GM23338 (cell line): ENCODE measurements around the gene CLEC1B. TPM values are rescaled to one million over a fixed set of nuclear protein-coding genes. Genes with fewer than 3 reads are reported as not detected.

Source experiments
- ATAC-seq: fragments of 200-7000 bp; cut with Tn5 transposase; 3 replicates; pipeline ENCODE4 v1.9.1; 2020
- DNase-seq: peaks from one replicate; pipeline ENCODE4 v3.0.0-alpha.2; 2015; ENCODE audit warnings: low spot score
- H2AFZ ChIP-seq: fragments of 200-600 bp; sonication (generic); 2 replicates; pipeline ENCODE4 v1.8.0; 2016; ENCODE audit warnings: antibody characterized with exemption, mild to moderate bottlenecking, moderate library complexity
- H3F3A ChIP-seq: fragments of 200-600 bp; sonication (generic); replicated peaks from 2 replicates; pipeline ENCODE4 v1.8.0; 2017; ENCODE audit warnings: antibody characterized with exemption, mixed run types, low read depth
- H3K27ac ChIP-seq: fragments of 200-600 bp; sonication (generic); 2 replicates; pipeline ENCODE4 v1.6.1; 2016; ENCODE audit warnings: low read depth
- H3K27me3 ChIP-seq: fragments of 200-600 bp; sonication (generic); 2 replicates; pipeline ENCODE4 v1.8.0; 2016; ENCODE audit warnings: mild to moderate bottlenecking, mixed run types, moderate library complexity; ENCODE audit not compliant: insufficient read depth
- H3K36me3 ChIP-seq: fragments of 200-600 bp; sonication (generic); 2 replicates; pipeline ENCODE4 v1.8.0; 2016; ENCODE audit warnings: mild to moderate bottlenecking; ENCODE audit not compliant: insufficient read depth
- H3K4me1 ChIP-seq: fragments of 200-600 bp; sonication (generic); 2 replicates; pipeline ENCODE4 v1.8.0; 2016; ENCODE audit warnings: mild to moderate bottlenecking, moderate library complexity; ENCODE audit not compliant: insufficient read depth
- H3K4me2 ChIP-seq: fragments of 200-600 bp; sonication (generic); 2 replicates; pipeline ENCODE4 v1.7.1; 2017; ENCODE audit warnings: mixed run types
- H3K4me3 ChIP-seq: fragments of 200-600 bp; sonication (generic); 2 replicates; pipeline ENCODE4 v1.6.1; 2016; ENCODE audit warnings: mixed run types
- H3K79me2 ChIP-seq: fragments of 200-600 bp; sonication (generic); replicated peaks from 2 replicates; pipeline ENCODE4 v1.8.0; 2017; ENCODE audit warnings: mild to moderate bottlenecking; ENCODE audit not compliant: insufficient read depth
- H3K9me2 ChIP-seq: fragments of 200-600 bp; sonication (generic); 2 replicates; pipeline ENCODE4 v1.8.0; 2017; ENCODE audit not compliant: insufficient read depth
- H4K20me1 ChIP-seq: fragments of 200-600 bp; sonication (generic); replicated peaks from 2 replicates; pipeline ENCODE4 v1.8.0; 2017; ENCODE audit warnings: mild to moderate bottlenecking; ENCODE audit not compliant: insufficient read depth
- H3K27ac Mint-ChIP-seq: 2 replicates; pipeline ENCODE4 v1.8.0; 2020; ENCODE audit warnings: inconsistent platforms, mild to moderate bottlenecking, moderate library complexity, mixed read lengths
- H3K27me3 Mint-ChIP-seq: 3 replicates; pipeline ENCODE4 v1.8.0; 2022; ENCODE audit warnings: low read depth, mild to moderate bottlenecking, moderate library complexity, mixed read lengths, inconsistent platforms; ENCODE audit not compliant: insufficient read depth, poor library complexity
- H3K36me3 Mint-ChIP-seq: 3 replicates; pipeline ENCODE4 v1.8.0; 2021; ENCODE audit warnings: low read depth, mild to moderate bottlenecking, inconsistent platforms, moderate library complexity, mixed read lengths
- H3K4me1 Mint-ChIP-seq: 3 replicates; pipeline ENCODE4 v1.8.0; 2020; ENCODE audit warnings: mild to moderate bottlenecking, inconsistent platforms, mixed read lengths
- H3K4me3 Mint-ChIP-seq: 3 replicates; pipeline ENCODE4 v1.8.0; 2021; ENCODE audit warnings: moderate library complexity, mild to moderate bottlenecking, inconsistent platforms, mixed read lengths
- H3K9me3 Mint-ChIP-seq: 3 replicates; pipeline ENCODE4 v1.8.0; 2020; ENCODE audit warnings: moderate library complexity, mild to moderate bottlenecking, inconsistent platforms, mixed read lengths
- CREB1 ChIP-seq: fragments of 250-450 bp; sonication (Bioruptor Pico); IDR thresholded peaks from 2 replicates; pipeline ENCODE4 v1.5.0; 2020; ENCODE audit warnings: low read depth, mild to moderate bottlenecking, moderate library complexity
- CTCF ChIP-seq, 2 experiments: fragments of 200-600 bp in 1 of 2; sonication (generic) in 1 of 2; conservative IDR thresholded peaks; 2 replicates each; pipeline versions ENCODE4 v1.5.1 to v1.6.1; 2016 to 2017; ENCODE audit warnings: antibody characterized with exemption in 2 of 2, low read depth in 2 of 2, mild to moderate bottlenecking in 2 of 2, moderate library complexity in 1 of 2
- NANOG ChIP-seq: IDR thresholded peaks from 2 replicates; pipeline ENCODE4 v1.6.1; 2016; ENCODE audit warnings: antibody characterized with exemption, borderline replicate concordance
- POLR2AphosphoS5 ChIP-seq: IDR thresholded peaks from 2 replicates; pipeline ENCODE4 v1.6.1; 2016; ENCODE audit warnings: antibody characterized with exemption, low read depth
- STAT1 ChIP-seq: IDR thresholded peaks from one replicate; pipeline ENCODE4 v1.6.1; 2016; ENCODE audit warnings: antibody characterized with exemption; ENCODE audit not compliant: unreplicated experiment
- ZNF331 ChIP-seq: fragments of 250-450 bp; sonication (Bioruptor Pico); IDR thresholded peaks from 2 replicates; pipeline ENCODE4 v1.5.0; 2020; ENCODE audit warnings: low read depth, mild to moderate bottlenecking, moderate library complexity
- ZNF462 ChIP-seq: fragments of 250-450 bp; sonication (Bioruptor Pico); IDR thresholded peaks from 2 replicates; pipeline ENCODE4 v1.5.0; 2020; ENCODE audit warnings: mild to moderate bottlenecking, moderate library complexity
- polyA plus RNA-seq: library from polyadenylated mRNA; unstranded; fragments of >200 nt; fragmentation: Nextera tagmentation; extraction: Ambion mirVana; gene quantifications from 2 replicates; pipeline ENCODE4 v1.2.1, GENCODE V29; 2016
- total RNA-seq: library from RNA; depleted of rRNA; stranded (reverse); fragments of >200 nt; shearing (Covaris generic); gene quantifications from 2 replicates; pipeline ENCODE4 v1.2.3, GENCODE V29; 2014

CLEC1B gene
- total and polyA plus RNA-seq, 2 experiments from 2014 or later, result not detected

- Histone ChIP-seq H3K4me3 (no peak overlapping the region), H3K27me3 (peaks cover 11% of the 10 kb centered on the region; the same call in 1 of the 2 replicates), H3K27ac (no peak overlapping the region), H4K20me1 (no peaks in the 10 kb centered on the region), H3K79me2 (no peaks in the 10 kb centered on the region), H3K9me2 (no peaks in the 10 kb centered on the region), H3K4me2 (no peak overlapping the region), H3K36me3 (no peaks in the 10 kb centered on the region), H3F3A (no peaks in the 10 kb centered on the region), H2AFZ (no peak overlapping the region), H3K4me1 (no peaks in the 10 kb centered on the region)
- no peak for TF ChIP-seq ZNF462 (CRISPR knock-in tag)
- TF ChIP-seq STAT1, result no peak
- TF ChIP-seq NANOG, result no peak
- no peak for TF ChIP-seq POLR2AphosphoS5
- TF ChIP-seq CTCF (conservative IDR thresholded peaks at IDR 0.05; ENCODE audit: low read depth in 2 of 2), result no peak
- no peak for TF ChIP-seq ZNF331 (CRISPR knock-in tag)
- no peak for TF ChIP-seq CREB1 (CRISPR knock-in tag)
- Mint-ChIP-seq H3K4me3 (no peak overlapping the region), H3K9me3 (no peaks in the 10 kb centered on the region; the same call in 2 of the 3 replicates), H3K4me1 (no peaks in the 10 kb centered on the region), H3K27me3 (no peaks in the 10 kb centered on the region), H3K27ac (no peak overlapping the region), H3K36me3 (no peaks in the 10 kb centered on the region)
- DNase-seq (no peak), ATAC-seq (no peak)
Observed at GRCh38 chr12:10048526-10048925, 49.6 kb upstream of the CLEC1B start.
